Liver (tissue), 9 donors: ENCODE measurements around the gene ARHGDIB. TPM values are rescaled to one million over a fixed set of nuclear protein-coding genes. Genes with fewer than 3 reads are reported as not detected.

Experiments used
- DNase-seq: peaks from one replicate; pipeline ENCODE4 v3.0.0-alpha.2; 2017; ENCODE audit warnings: low spot score
- H3K27ac ChIP-seq, 2 donors: one replicate each; pipeline ENCODE4 v1.7.0; 2013; ENCODE audit warnings: inconsistent platforms in 2 of 2, low read length in 2 of 2, control low read depth in 1 of 2, low read depth in 1 of 2, mild to moderate bottlenecking in 1 of 2
- H3K27me3 ChIP-seq, 4 donors: one replicate each; pipeline versions ENCODE4 v1.6.1 to v1.7.0; 2013; ENCODE audit warnings: low read length in 3 of 4, inconsistent platforms in 1 of 4, mild to moderate bottlenecking in 1 of 4, moderate library complexity in 1 of 4; ENCODE audit not compliant: control insufficient read depth in 4 of 4, insufficient read depth in 4 of 4
- H3K36me3 ChIP-seq, 4 donors: one replicate each; pipeline versions ENCODE4 v1.6.1 to v1.7.0; 2013; ENCODE audit warnings: low read length in 3 of 4, mild to moderate bottlenecking in 3 of 4, low read depth in 1 of 4, moderate library complexity in 1 of 4; ENCODE audit not compliant: control insufficient read depth in 4 of 4, insufficient read depth in 3 of 4
- H3K4me1 ChIP-seq, 4 donors: one replicate each; pipeline versions ENCODE4 v1.6.1 to v1.7.0; 2013; ENCODE audit warnings: low read length in 3 of 4, mild to moderate bottlenecking in 3 of 4, moderate library complexity in 1 of 4; ENCODE audit not compliant: control insufficient read depth in 4 of 4, insufficient read depth in 4 of 4
- H3K4me3 ChIP-seq, 3 donors: one replicate each; pipeline versions ENCODE4 v1.6.1 to v1.7.0; 2013; ENCODE audit warnings: low read length in 3 of 3, control low read depth in 1 of 3, low read depth in 1 of 3, mild to moderate bottlenecking in 1 of 3
- H3K9ac ChIP-seq, 2 donors: one replicate each; pipeline ENCODE4 v1.7.0; 2013; ENCODE audit warnings: low read length in 2 of 2, mild to moderate bottlenecking in 2 of 2, moderate library complexity in 2 of 2, control low read depth in 1 of 2, low read depth in 1 of 2
- H3K9me3 ChIP-seq, 4 donors: one replicate each; pipeline versions ENCODE4 v1.6.1 to v1.7.0; 2013; ENCODE audit warnings: low read length in 3 of 4; ENCODE audit not compliant: control insufficient read depth in 4 of 4
- ATF3 ChIP-seq: IDR thresholded peaks from 2 replicates; pipeline ENCODE4 v1.6.1; 2016; ENCODE audit warnings: antibody characterized with exemption
- CTCF ChIP-seq: fragments of 150-350 bp; IDR thresholded peaks from 2 replicates; pipeline ENCODE4 v1.5.1; 2017; ENCODE audit warnings: improper control_type of control experiment, low read depth, low read length; ENCODE audit not compliant: missing input control
- EGR1 ChIP-seq, 2 donors: IDR thresholded peaks; 2 replicates each; pipeline ENCODE4 v1.6.1; 2016 to 2018; ENCODE audit warnings: antibody characterized with exemption in 2 of 2, low read depth in 2 of 2
- FOXA1 ChIP-seq: IDR thresholded peaks from 2 replicates; pipeline ENCODE4 v1.6.1; 2016; ENCODE audit warnings: antibody characterized with exemption
- FOXA2 ChIP-seq: IDR thresholded peaks from 2 replicates; pipeline ENCODE4 v1.6.1; 2016; ENCODE audit warnings: antibody characterized with exemption
- GABPA ChIP-seq, 2 donors: IDR thresholded peaks in 1 of 2; conservative IDR thresholded peaks in 1 of 2; 2 replicates each; pipeline ENCODE4 v1.6.1; 2016; ENCODE audit warnings: antibody characterized with exemption in 2 of 2, mild to moderate bottlenecking in 1 of 2, moderate library complexity in 1 of 2
- HNF4A ChIP-seq, 2 donors: conservative IDR thresholded peaks; 2 replicates each; pipeline ENCODE4 v1.6.1; 2016; ENCODE audit warnings: antibody characterized with exemption in 2 of 2, mild to moderate bottlenecking in 2 of 2
- HNF4G ChIP-seq: IDR thresholded peaks from 2 replicates; pipeline ENCODE4 v1.6.1; 2016; ENCODE audit warnings: antibody characterized with exemption
- MAX ChIP-seq: IDR thresholded peaks from 2 replicates; pipeline ENCODE4 v1.6.1; 2016; ENCODE audit warnings: antibody characterized with exemption
- NR2F2 ChIP-seq: IDR thresholded peaks from 2 replicates; pipeline ENCODE4 v1.6.1; 2016; ENCODE audit warnings: antibody characterized with exemption
- RAD21 ChIP-seq, 2 donors: IDR thresholded peaks; 2 replicates each; pipeline ENCODE4 v1.6.1; 2016; ENCODE audit warnings: antibody characterized with exemption in 2 of 2, mild to moderate bottlenecking in 2 of 2
- REST ChIP-seq: IDR thresholded peaks from 2 replicates; pipeline ENCODE4 v1.6.1; 2016; ENCODE audit warnings: antibody characterized with exemption, mild to moderate bottlenecking
- RXRA ChIP-seq, 2 donors: IDR thresholded peaks; 2 replicates each; pipeline ENCODE4 v1.6.1; 2017 to 2018; ENCODE audit warnings: antibody characterized with exemption in 2 of 2, mild to moderate bottlenecking in 1 of 2
- SP1 ChIP-seq: IDR thresholded peaks from 2 replicates; pipeline ENCODE4 v1.6.1; 2018; ENCODE audit warnings: antibody characterized with exemption, mild to moderate bottlenecking
- TAF1 ChIP-seq: conservative IDR thresholded peaks from 2 replicates; pipeline ENCODE4 v1.6.1; 2016; ENCODE audit warnings: antibody characterized with exemption, mild to moderate bottlenecking
- YY1 ChIP-seq: IDR thresholded peaks from 2 replicates; pipeline ENCODE4 v1.6.1; 2016; ENCODE audit warnings: antibody characterized with exemption, mild to moderate bottlenecking
- ZBTB33 ChIP-seq: IDR thresholded peaks from 2 replicates; pipeline ENCODE4 v1.6.1; 2016; ENCODE audit warnings: antibody characterized with exemption
- WGBS: extraction: QIAGEN DNeasy Blood & Tissue Kit; methylation state at CpG from one replicate; pipeline ENCODE4 v1.1.7; 2013; 5-methylcytosine and 5-hydroxymethylcytosine counted together
- polyA plus RNA-seq, 2 donors: library from polyadenylated mRNA; stranded (reverse) in 1 of 2; unstranded in 1 of 2; fragments of 200-250 nt in 1 of 2; fragments of >200 nt in 1 of 2; fragmentation: Nextera tagmentation in 1 of 2; extraction: Ambion mirVana in 1 of 2; gene quantifications; one replicate each; pipeline versions ENCODE4 v1.2.1 to v1.2.3, GENCODE V29; 2013 to 2015
- total RNA-seq, 2 donors: library from RNA; depleted of rRNA; stranded (reverse); fragments of >200 nt; gene quantifications; one replicate each; pipeline ENCODE4 v1.2.3, GENCODE V29; 2014
- donor health status: healthy.
- donor health status: healthy.
- donor health status: healthy.
- donor health status: healthy.
- donor health status: healthy.

Gene ARHGDIB
- total and polyA plus RNA-seq, 4 donors: 36.3 to 66.9 (median 47.5) TPM

GRCh38 chr12:14965221-14965620, 3.8 kb upstream of the ARHGDIB start:
- TF ChIP-seq YY1 (no peak), MAX (no peak), ZBTB33 (no peak), RAD21 (IDR thresholded peaks at IDR 0.05) (no peak), ATF3 (no peak), FOXA2 (no peak), NR2F2 (no peak), FOXA1 (no peak), REST (no peak), TAF1 (no peak), HNF4A (conservative IDR thresholded peaks at IDR 0.05) (no peak), EGR1 (IDR thresholded peaks at IDR 0.05; ENCODE audit: low read depth in 2 of 2) (no peak), CTCF (no peak)
- no peak overlapping the region for H3K27ac ChIP-seq
- no peaks in the 10 kb centered on the region for H3K36me3 ChIP-seq
- 93% methylated on average over 2 of the region's 2 CpGs for whole genome bisulfite sequencing
- no peak overlapping the region for H3K4me3 ChIP-seq
- H3K9me3 ChIP-seq: no peaks in the 10 kb centered on the region
- no peaks in the 10 kb centered on the region for H3K27me3 ChIP-seq
- H3K9ac ChIP-seq: no peak overlapping the region
- no peak for DNase-seq
- no peaks in the 10 kb centered on the region for H3K4me1 ChIP-seq

- H3K4me1 ChIP-seq: peaks cover 0 to 2% (median 0%) of the 10 kb centered on the region in 4 donors
- no peaks in the 10 kb centered on the region for H3K27me3 ChIP-seq
- no peaks in the 10 kb centered on the region for H3K36me3 ChIP-seq
- H3K27ac ChIP-seq: no peak overlapping the region
- TF ChIP-seq CTCF (no peak), RXRA (IDR thresholded peaks at IDR 0.05) (no peak), RAD21 (IDR thresholded peaks at IDR 0.05) (no peak), FOXA2 (no peak), HNF4G (no peak), SP1 (no peak), GABPA (IDR thresholded peaks at IDR 0.05 in 1 of 2, conservative IDR thresholded peaks at IDR 0.05 in 1 of 2) (no peak), HNF4A (conservative IDR thresholded peaks at IDR 0.05) (no peak), YY1 (no peak), ZBTB33 (no peak), MAX (no peak)
- no peak overlapping the region for H3K4me3 ChIP-seq
- no peak overlapping the region for H3K9ac ChIP-seq
- 73% methylated on average over 2 of the region's 2 CpGs for WGBS
- DNase-seq: no peak
- H3K9me3 ChIP-seq: no peaks in the 10 kb centered on the region
Measured at GRCh38 chr12:14964406-14964805, 3.0 kb upstream of the ARHGDIB start.
